H1 (cell line): ENCODE measurements around the gene GGN. TPM values are rescaled to one million over a fixed set of nuclear protein-coding genes. Genes with fewer than 3 reads are reported as not detected.

ENCODE experiments used
- CTCF ChIA-PET: fragments of 300-600 bp; sonication (Branson Sonifier 250); formaldehyde crosslinking; loops from one replicate; lab custom pipeline; 2021; ENCODE audit not compliant: partially characterized antibody; lab: Charles Lee
- POLR2A ChIA-PET: fragments of 300-600 bp; sonication (Branson Sonifier 250); formaldehyde crosslinking; loops from one replicate; lab custom pipeline; 2021; ENCODE audit warnings: inconsistent platforms; ENCODE audit not compliant: partially characterized antibody; lab: Charles Lee
- DNase-seq, 2 experiments: peaks; one replicate each; pipeline versions ENCODE4 v3.0.0 to v3.0.0-alpha.2; 2010 to 2022; ENCODE audit warnings: low spot score in 2 of 2, low read depth in 1 of 2, mixed read lengths in 1 of 2
- FAIRE-seq: peaks from 2 replicates; lab custom pipeline; 2011; peaks lifted over from hg19 to GRCh38; lab: Jason Lieb, UNC
- H2AFZ ChIP-seq: 2 replicates; pipeline ENCODE4 v1.8.1; 2012; ENCODE audit warnings: low read length, inconsistent platforms
- H2AK5ac ChIP-seq: 2 replicates; pipeline ENCODE4 v1.6.1; 2013; ENCODE audit warnings: low read depth, low read length
- H2BK120ac ChIP-seq: replicated peaks from 2 replicates; pipeline ENCODE3; 2013; ENCODE audit warnings: low read depth, low read length, inconsistent platforms
- H2BK12ac ChIP-seq: 2 replicates; pipeline ENCODE4 v1.6.1; 2013; ENCODE audit warnings: low read depth, low read length
- H2BK15ac ChIP-seq: 2 replicates; pipeline ENCODE4 v1.6.1; 2013; ENCODE audit warnings: low read length
- H2BK20ac ChIP-seq: 2 replicates; pipeline ENCODE4 v1.6.1; 2013; ENCODE audit warnings: low read length
- H2BK5ac ChIP-seq: 2 replicates; pipeline ENCODE4 v1.6.1; 2013; ENCODE audit warnings: low read depth, low read length
- H3K14ac ChIP-seq: 2 replicates; pipeline ENCODE4 v1.6.1; 2013; ENCODE audit warnings: inconsistent platforms; ENCODE audit not compliant: insufficient read length
- H3K18ac ChIP-seq: 2 replicates; pipeline ENCODE4 v1.6.1; 2013; ENCODE audit warnings: low read length; ENCODE audit errors: extremely low read depth
- H3K23ac ChIP-seq: 2 replicates; pipeline ENCODE4 v1.6.1; 2013; ENCODE audit warnings: inconsistent platforms; ENCODE audit not compliant: insufficient read length
- H3K23me2 ChIP-seq: 2 replicates; pipeline ENCODE4 v1.6.1; 2013; ENCODE audit warnings: low read depth, low read length
- H3K27ac ChIP-seq: 2 replicates; pipeline ENCODE4 v1.6.1; 2011; ENCODE audit warnings: low read depth, low read length, inconsistent platforms
- H3K27me3 ChIP-seq, 4 experiments: replicated peaks in 1 of 4; 1 replicate in 1 of 4; 2 replicates in 3 of 4; pipeline versions ENCODE4 v1.6.1 to v1.8.1; 2011 to 2013; ENCODE audit warnings: low read length in 3 of 4, mild to moderate bottlenecking in 3 of 4, inconsistent platforms in 2 of 4, mixed read lengths in 2 of 4, moderate library complexity in 1 of 4; ENCODE audit not compliant: control insufficient read depth in 3 of 4, insufficient read depth in 3 of 4; ENCODE audit errors: extremely low read depth in 1 of 4
- H3K36me3 ChIP-seq, 4 experiments: 2 replicates each; pipeline versions ENCODE4 v1.6.1 to v1.8.1; 2011 to 2013; ENCODE audit warnings: mild to moderate bottlenecking in 4 of 4, low read length in 3 of 4, moderate library complexity in 2 of 4, control low read depth in 1 of 4, inconsistent platforms in 1 of 4; ENCODE audit not compliant: insufficient read depth in 4 of 4, control insufficient read depth in 2 of 4
- H3K4ac ChIP-seq: replicated peaks from 2 replicates; pipeline ENCODE3; 2013; ENCODE audit warnings: low read length, low read depth, mixed read lengths, inconsistent platforms; ENCODE audit not compliant: insufficient read length
- H3K4me1 ChIP-seq, 4 experiments: replicated peaks in 1 of 4; 1 replicate in 1 of 4; 2 replicates in 3 of 4; pipeline versions ENCODE4 v1.6.1 to v1.8.1; 2011 to 2013; ENCODE audit warnings: low read length in 3 of 4, inconsistent platforms in 2 of 4, mixed read lengths in 1 of 4; ENCODE audit not compliant: insufficient read depth in 4 of 4, control insufficient read depth in 3 of 4
- H3K4me2 ChIP-seq, 2 experiments: 2 replicates each; pipeline versions ENCODE4 v1.6.1 to v1.8.1; 2011 to 2013; ENCODE audit warnings: low read depth in 2 of 2, low read length in 2 of 2, control low read depth in 1 of 2, inconsistent platforms in 1 of 2, mild to moderate bottlenecking in 1 of 2; ENCODE audit not compliant: insufficient read depth in 1 of 2
- H3K4me3 ChIP-seq, 4 experiments: fragments of 200-600, 300-600 bp in 1 of 4; sonication (generic), shearing (Covaris generic), sonication (Bioruptor Twin) in 1 of 4; 2 replicates each; pipeline versions ENCODE4 v1.5.1 to v1.8.1; 2011 to 2016; ENCODE audit warnings: low read length in 4 of 4, low read depth in 3 of 4, control low read depth in 2 of 4, inconsistent platforms in 2 of 4, mild to moderate bottlenecking in 2 of 4, mixed read lengths in 1 of 4, moderate library complexity in 1 of 4; ENCODE audit not compliant: insufficient read depth in 2 of 4; ENCODE audit errors: extremely low read depth in 1 of 4
- H3K56ac ChIP-seq: replicated peaks from 2 replicates; pipeline ENCODE3; 2013; ENCODE audit warnings: low read depth, mild to moderate bottlenecking, mixed read lengths, low read length, inconsistent platforms; ENCODE audit not compliant: insufficient read length
- H3K79me1 ChIP-seq: 2 replicates; pipeline ENCODE4 v1.6.1; 2013; ENCODE audit warnings: low read depth, low read length, control low read depth
- H3K79me2 ChIP-seq, 2 experiments: 2 replicates each; pipeline versions ENCODE4 v1.6.1 to v1.8.1; 2012 to 2013; ENCODE audit warnings: low read length in 2 of 2, mild to moderate bottlenecking in 2 of 2, inconsistent platforms in 1 of 2; ENCODE audit not compliant: insufficient read depth in 2 of 2, control insufficient read depth in 1 of 2
- H3K9ac ChIP-seq, 4 experiments: replicated peaks in 1 of 4; 1 replicate in 1 of 4; 2 replicates in 3 of 4; pipeline versions ENCODE4 v1.6.1 to v1.8.1; 2011 to 2013; ENCODE audit warnings: low read depth in 3 of 4, low read length in 3 of 4, control low read depth in 2 of 4, mild to moderate bottlenecking in 2 of 4, moderate library complexity in 2 of 4, inconsistent platforms in 1 of 4; ENCODE audit errors: extremely low read depth in 1 of 4
- H3K9me3 ChIP-seq, 2 experiments: 2 replicates each; pipeline versions ENCODE4 v1.6.1 to v1.8.1; 2012 to 2013; ENCODE audit warnings: mild to moderate bottlenecking in 2 of 2, moderate library complexity in 2 of 2, control low read depth in 1 of 2, inconsistent platforms in 1 of 2, low read depth in 1 of 2, low read length in 1 of 2, mixed read lengths in 1 of 2; ENCODE audit not compliant: insufficient read depth in 2 of 2
- H4K20me1 ChIP-seq, 2 experiments: replicated peaks in 1 of 2; 2 replicates each; pipeline versions ENCODE3 to v1.8.1; 2011 to 2013; ENCODE audit warnings: inconsistent platforms in 2 of 2, low read length in 2 of 2, mild to moderate bottlenecking in 1 of 2; ENCODE audit not compliant: insufficient read depth in 2 of 2, control insufficient read depth in 1 of 2
- H4K5ac ChIP-seq: 2 replicates; pipeline ENCODE4 v1.6.1; 2013; ENCODE audit warnings: low read length, low read depth, mixed read lengths, inconsistent platforms; ENCODE audit not compliant: insufficient read length
- H4K8ac ChIP-seq: 2 replicates; pipeline ENCODE4 v1.8.0; 2013; ENCODE audit warnings: mild to moderate bottlenecking, moderate library complexity, low read length, inconsistent platforms; ENCODE audit not compliant: insufficient read depth; ENCODE audit errors: extremely low read depth
- H4K91ac ChIP-seq: replicated peaks from 2 replicates; pipeline ENCODE3; 2013; ENCODE audit warnings: low read length, mixed read lengths, inconsistent platforms; ENCODE audit not compliant: insufficient read length
- BACH1 ChIP-seq: IDR thresholded peaks from 2 replicates; pipeline ENCODE4 v1.6.1; 2012; ENCODE audit warnings: low read length, improper control_type of control experiment
- CEBPB ChIP-seq: IDR thresholded peaks from 2 replicates; pipeline ENCODE4 v1.6.1; 2012; ENCODE audit warnings: low read depth, low read length
- E2F6 ChIP-seq: IDR thresholded peaks from 2 replicates; pipeline ENCODE4 v1.6.1; 2012; ENCODE audit warnings: inconsistent platforms
- HDAC2 ChIP-seq, 2 experiments: fragments of 300-600 bp in 1 of 2; sonication (generic) in 1 of 2; IDR thresholded peaks; 2 replicates each; pipeline ENCODE4 v1.6.1; 2011 to 2012; ENCODE audit warnings: low read depth in 2 of 2, low read length in 2 of 2, mild to moderate bottlenecking in 2 of 2, moderate library complexity in 2 of 2, borderline replicate concordance in 1 of 2, inconsistent platforms in 1 of 2
- KDM5A ChIP-seq: fragments of 200-600 bp; IDR thresholded peaks from 2 replicates; pipeline ENCODE4 v1.7.1; 2012; ENCODE audit warnings: mild to moderate bottlenecking, low read length, inconsistent platforms, mixed read lengths
- RBBP5 ChIP-seq: IDR thresholded peaks from 2 replicates; pipeline ENCODE4 v1.7.1; 2012; ENCODE audit warnings: low read depth, mild to moderate bottlenecking, inconsistent platforms, low read length, moderate library complexity, borderline replicate concordance
- SP1 ChIP-seq: IDR thresholded peaks from 2 replicates; pipeline ENCODE4 v1.6.1; 2011; ENCODE audit warnings: low read depth, low read length
- SUZ12 ChIP-seq: fragments of 200-600 bp; sonication (generic); IDR thresholded peaks from 2 replicates; pipeline ENCODE4 v1.6.1; 2012; ENCODE audit warnings: mild to moderate bottlenecking, inconsistent platforms, low read length, moderate library complexity, mixed read lengths
- WGBS, 2 experiments: shearing (Covaris generic) in 1 of 2; methylation state at CpG; one replicate each; pipeline versions ENCODE4 v1.1.6 to v1.1.7; 2013 to 2015; ENCODE audit warnings: low lambda C conversion rate in 2 of 2, mixed read lengths in 2 of 2, inconsistent platforms in 1 of 2, low coverage in 1 of 2, missing lambda C conversion rate in 1 of 2; ENCODE audit not compliant: insufficient replicate concordance in 2 of 2, insufficient coverage in 1 of 2, insufficient read length in 1 of 2; ENCODE audit errors: extremely low coverage in 1 of 2, missing lambda C conversion rate in 1 of 2; 5-methylcytosine and 5-hydroxymethylcytosine counted together
- polyA plus RNA-seq, 7 experiments: library from polyadenylated mRNA; depleted of rRNA in 3 of 7; stranded (reverse) in 5 of 7; unstranded in 2 of 7; fragments of >200 nt in 5 of 7; fragments of 200-250 nt in 2 of 7; gene quantifications; 1 replicate in 5 of 7; 2 replicates in 1 of 7; 4 replicates in 1 of 7; pipeline versions ENCODE4 v1.2.1 to v1.2.3, GENCODE V29; 2011 to 2013; ENCODE audit warnings: missing spikeins in 2 of 7, mixed read lengths in 2 of 7
- total RNA-seq: library from RNA; stranded (reverse); fragmentation: NEBNext Ultra II Directional; extraction: Animal tissue kit (Norgen Biotek cat#: 25700); gene quantifications from 2 replicates; pipeline ENCODE4 v1.2.1, GENCODE V29; 2021

GGN gene
- total and polyA plus RNA-seq, 2 of the 8 experiments (the other 6 are each of a cell fraction or from before 2014, with no cell fraction given), result 0.47 to 1.2 TPM

DNA sequence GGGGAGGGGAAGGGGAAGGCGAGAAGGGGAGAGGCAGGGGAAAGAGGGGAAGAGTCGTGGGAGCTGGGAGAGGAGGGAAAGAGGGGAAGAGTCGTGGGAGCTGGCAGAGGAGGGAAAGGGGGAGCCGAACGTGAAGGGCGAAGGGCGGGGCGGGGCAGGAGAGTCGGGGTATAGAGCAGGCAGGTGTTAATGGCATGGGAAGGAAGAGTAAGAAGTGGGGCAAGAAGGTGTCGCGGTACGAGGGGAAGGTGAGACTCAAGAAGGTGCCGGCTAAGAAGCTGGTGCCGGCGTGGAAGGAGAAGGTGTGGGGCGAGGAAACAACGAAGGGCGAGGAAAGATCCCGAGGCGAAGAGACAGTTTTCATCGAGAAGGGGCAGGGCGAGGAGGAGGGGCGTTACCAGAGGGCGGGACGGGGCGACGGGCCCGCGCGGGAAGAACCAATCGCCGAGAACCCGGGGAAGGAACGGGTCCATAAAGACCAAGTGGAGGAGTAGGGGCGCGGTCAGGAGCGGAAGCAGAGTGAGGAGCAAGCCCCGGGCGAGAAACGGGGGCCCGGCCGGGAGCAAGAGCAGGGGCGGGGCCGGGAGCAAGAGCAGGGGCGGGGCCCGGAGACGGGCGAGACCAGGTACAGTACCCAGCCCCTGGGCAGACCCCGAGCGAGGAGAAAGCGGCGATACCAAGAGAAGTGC lies 51.7 kb downstream of the GGN start:
- TF ChIP-seq HDAC2 (IDR thresholded peaks at IDR 0.05; ENCODE audit: borderline replicate concordance in 1 of 2, low read depth in 2 of 2, low read length in 2 of 2) (peak in 1 of 2 experiments; percentile 66; a peak in 2 of 4 replicates), CEBPB (no peak), BACH1 (peak; percentile 60), E2F6 (0 out of 2 replicates have a peak, but pooled peaks have one; percentile 11), SUZ12 (no peak), RBBP5 (0 out of 2 replicates have a peak, but pooled peaks have one; percentile 39), SP1 (peak; percentile 51; the same call in 1 of the 2 replicates), KDM5A (no peak)
- peak overlapping the region; percentile 71; the same call in 1 of the 2 replicates for H4K8ac ChIP-seq
- H2AK5ac ChIP-seq, result no peak overlapping the region
- peak overlapping the region; percentile 92 to 96 for H3K4me2 ChIP-seq
- H2BK20ac ChIP-seq, result no peak overlapping the region
- no peak overlapping the region for H2BK12ac ChIP-seq
- H2BK120ac ChIP-seq, result no peak overlapping the region
- peak overlapping the region; percentile 53; the same call in 1 of the 2 replicates for H2AFZ ChIP-seq
- H3K79me1 ChIP-seq, result no peaks in the 10 kb centered on the region
- 2% methylated on average over 25 of the region's 52 CpGs; no CpG with 5 or more reads in 1 of the 2 experiments for WGBS, 2 experiments
- peaks cover 12% of the 10 kb centered on the region for H3K23me2 ChIP-seq
- ChIA-PET CTCF (interaction anchor here (0.7 to 6.7 kb wide), 18 partner anchors 9 to 106 kb away, joined by 3 to 100 read pairs (median 4); partner anchors contain the start of genes C19orf33, KCNK6 and PSMD8), POLR2A (interaction anchor here (0.7 to 2.0 kb wide), 5 partner anchors 12 to 93 kb away, joined by 3 to 10 read pairs (median 4); partner anchors contain the start of genes C19orf33, PSMD8 and SPINT2)
- H3K4ac ChIP-seq, result no peak overlapping the region
- H3K18ac ChIP-seq, result peak overlapping the region; percentile 75
- H3K4me1 ChIP-seq, result peaks cover 0 to 5% (median 4%) of the 10 kb centered on the region in 4 experiments; a peak in 5 of 7 replicates
- H3K9ac ChIP-seq, result no peak overlapping the region; a peak in 3 of 7 replicates
- H3K27ac ChIP-seq, result no peak overlapping the region
- DNase-seq, result peak; percentile 79 to 92
- H3K14ac ChIP-seq, result no peak overlapping the region
- no peaks in the 10 kb centered on the region for H3K36me3 ChIP-seq
- no peak overlapping the region for H3K23ac ChIP-seq
- H3K79me2 ChIP-seq, result no peaks in the 10 kb centered on the region
- H2BK5ac ChIP-seq, result 0 out of 2 replicates have a peak overlapping the region, but pooled peaks have one; percentile 73
- H2BK15ac ChIP-seq, result no peak overlapping the region
- H4K91ac ChIP-seq, result no peak overlapping the region
- H4K5ac ChIP-seq, result no peak overlapping the region
- H3K9me3 ChIP-seq, result no peaks in the 10 kb centered on the region
- H4K20me1 ChIP-seq, result no peaks in the 10 kb centered on the region
- FAIRE-seq, result no peak
- no peak overlapping the region for H3K56ac ChIP-seq
- H3K27me3 ChIP-seq, result no peaks in the 10 kb centered on the region
- peak overlapping the region; percentile 66 to 86 (median 75) for H3K4me3 ChIP-seq
